Measurements from ENCODE around the gene PRMT1. TPM values are rescaled to one million over a fixed set of nuclear protein-coding genes. Genes with fewer than 3 reads are reported as not detected.
A peak's percentile ranks its signal among the peaks of the same experiment; 100 is the strongest.
"Not testable (repeated sequence)": the region's sequence is repeated elsewhere in the genome, so short reads cannot be mapped to it uniquely, and the experiment has no call there.

PRMT1 gene
- total RNA-seq, 1 donor from 2014 or later, result 122 TPM

DNA sequence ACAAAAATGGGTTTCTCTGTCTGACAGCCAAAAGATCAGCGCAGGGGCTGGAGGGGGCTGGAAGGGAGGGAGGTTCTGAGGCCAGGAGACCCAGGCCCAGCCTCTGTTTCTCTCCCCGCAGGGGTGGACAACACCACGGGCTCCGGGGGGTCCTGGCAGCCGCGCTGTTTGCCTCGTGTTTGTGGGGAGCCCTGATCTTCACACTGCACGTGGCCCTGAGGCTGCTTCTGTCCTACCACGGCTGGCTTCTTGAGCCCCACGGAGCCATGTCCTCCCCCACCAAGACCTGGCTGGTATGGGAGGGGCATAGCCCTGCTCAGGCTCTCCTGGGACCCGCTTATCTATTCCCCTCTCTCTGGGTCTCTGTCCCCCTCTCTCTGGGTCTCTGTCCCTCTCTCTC lies 23.5 kb downstream of the PRMT1 start:
- intact Hi-C loops (cut with DNase I), result no loop called here
- no peak for ATAC-seq
- DNase-seq (ENCODE audit: missing footprints), result no peak

DNA sequence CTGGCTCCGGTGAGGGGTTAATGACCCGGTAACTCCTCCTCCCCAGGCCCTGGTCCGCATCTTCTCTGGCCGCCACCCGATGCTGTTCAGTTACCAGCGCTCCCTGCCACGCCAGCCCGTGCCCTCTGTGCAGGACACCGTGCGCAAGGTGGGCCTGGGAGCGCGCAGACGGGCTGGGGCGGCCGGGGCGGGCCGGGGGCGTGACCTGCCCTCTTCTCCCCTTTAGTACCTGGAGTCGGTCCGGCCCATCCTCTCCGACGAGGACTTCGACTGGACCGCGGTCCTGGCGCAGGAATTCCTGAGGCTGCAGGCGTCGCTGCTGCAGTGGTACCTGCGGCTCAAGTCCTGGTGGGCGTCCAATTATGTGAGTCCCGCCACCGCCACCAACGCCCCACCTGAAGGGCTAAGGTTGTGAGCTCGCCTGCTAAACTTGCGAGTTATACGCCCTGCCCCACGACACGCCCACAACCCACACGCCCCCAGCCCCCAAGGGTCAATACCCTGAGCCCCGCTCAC lies 24.3 kb downstream of the PRMT1 start:
- intact Hi-C loops (cut with DNase I), result no loop called here
- DNase-seq (ENCODE audit: missing footprints) (no peak), ATAC-seq (no peak)

- ATAC-seq, result no peak
- no peak for DNase-seq (ENCODE audit: missing footprints)
Observed at GRCh38 chr19:49704888-49705642, 28.0 kb downstream of the PRMT1 start.

DNA sequence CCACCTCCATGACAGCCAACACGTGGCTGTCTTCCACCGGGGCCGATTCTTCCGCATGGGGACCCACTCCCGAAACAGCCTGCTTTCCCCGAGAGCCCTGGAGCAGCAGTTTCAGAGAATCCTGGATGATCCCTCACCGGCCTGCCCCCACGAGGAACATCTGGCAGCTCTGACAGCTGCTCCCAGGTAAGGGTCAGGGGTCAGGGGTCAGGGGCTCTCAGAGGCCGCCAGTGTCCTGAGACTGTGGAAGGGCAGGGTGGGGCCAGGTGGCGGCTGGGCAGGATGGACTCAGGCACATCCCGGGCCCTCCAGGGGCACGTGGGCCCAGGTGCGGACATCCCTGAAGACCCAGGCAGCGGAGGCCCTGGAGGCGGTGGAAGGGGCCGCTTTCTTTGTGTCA lies 28.8 kb downstream of the PRMT1 start:
- intact Hi-C loops (cut with DNase I), result no loop called here
- no peak for ATAC-seq
- no peak for DNase-seq (ENCODE audit: missing footprints)

More at GRCh38 chr19:49704888-49705642, 28.0 kb downstream of the PRMT1 start:
- intact Hi-C loops (cut with DNase I), result no loop called here

- intact Hi-C loops (cut with DNase I), result no loop called here
- DNase-seq (ENCODE audit: missing footprints), result no peak
Observed at GRCh38 chr19:49710372-49710951, 33.4 kb downstream of the PRMT1 start.

DNA sequence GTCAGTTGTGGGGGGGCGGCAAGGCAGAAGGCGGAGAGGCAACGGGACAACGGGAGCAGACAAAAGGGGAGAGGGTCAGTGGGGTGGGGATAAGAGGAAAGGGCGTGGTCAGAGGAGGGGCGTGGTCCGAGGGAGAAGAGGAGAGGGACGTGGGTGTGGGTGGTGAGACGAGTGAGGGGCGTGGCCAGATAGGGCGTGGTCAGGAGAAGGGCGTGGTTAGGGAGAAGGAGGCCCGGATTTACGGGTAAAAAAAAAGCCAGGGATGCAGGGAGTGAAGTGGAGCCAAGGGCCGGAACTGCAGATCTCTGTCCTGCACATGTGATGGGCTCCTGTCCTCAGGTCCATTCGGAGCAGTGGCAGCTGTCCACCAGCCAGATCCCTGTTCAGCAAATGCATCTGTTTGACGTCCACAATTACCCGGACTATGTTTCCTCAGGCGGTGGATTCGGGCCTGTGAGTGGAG lies 35.4 kb downstream of the PRMT1 start:
- DNase-seq (ENCODE audit: missing footprints), result no peak
- intact Hi-C loops (cut with DNase I), result no loop called here
- peak; percentile 61 for ATAC-seq

More at GRCh38 chr19:49710372-49710951, 33.4 kb downstream of the PRMT1 start:
- no peak for ATAC-seq

DNA sequence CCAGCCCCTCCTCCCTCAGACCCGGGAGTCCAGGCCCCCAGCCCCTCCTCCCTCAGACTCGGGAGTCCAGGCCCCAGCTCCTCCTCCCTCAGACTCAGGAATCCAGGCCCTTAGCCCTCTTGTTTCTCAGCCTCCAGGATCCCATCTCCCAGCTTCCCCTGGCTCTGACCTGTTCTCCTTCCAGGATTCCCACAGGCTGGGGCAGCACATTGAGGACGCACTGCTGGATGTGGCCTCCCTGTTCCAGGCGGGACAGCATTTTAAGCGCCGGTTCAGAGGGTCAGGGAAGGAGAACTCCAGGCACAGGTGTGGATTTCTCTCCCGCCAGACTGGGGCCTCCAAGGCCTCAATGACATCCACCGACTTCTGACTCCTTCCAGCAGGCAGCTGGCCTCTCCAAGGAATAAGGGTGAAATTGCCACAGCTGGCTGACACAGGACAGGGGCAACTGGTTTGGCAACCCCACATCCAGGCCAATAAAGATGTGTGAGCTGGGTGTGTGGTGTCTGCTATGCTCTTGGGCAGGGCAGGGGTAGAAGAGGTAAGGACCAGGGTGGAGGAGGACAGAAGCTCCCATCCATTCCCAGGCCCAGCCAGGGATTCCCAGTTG lies 36.3 kb downstream of the PRMT1 start:
- intact Hi-C loops (cut with DNase I), result no loop called here
- ATAC-seq, result no peak
- DNase-seq (ENCODE audit: missing footprints), result no peak

GRCh38 chr19:49716154-49716553 lies 39.1 kb downstream of the PRMT1 start:
- intact Hi-C loops (cut with DNase I), result no loop called here

DNA sequence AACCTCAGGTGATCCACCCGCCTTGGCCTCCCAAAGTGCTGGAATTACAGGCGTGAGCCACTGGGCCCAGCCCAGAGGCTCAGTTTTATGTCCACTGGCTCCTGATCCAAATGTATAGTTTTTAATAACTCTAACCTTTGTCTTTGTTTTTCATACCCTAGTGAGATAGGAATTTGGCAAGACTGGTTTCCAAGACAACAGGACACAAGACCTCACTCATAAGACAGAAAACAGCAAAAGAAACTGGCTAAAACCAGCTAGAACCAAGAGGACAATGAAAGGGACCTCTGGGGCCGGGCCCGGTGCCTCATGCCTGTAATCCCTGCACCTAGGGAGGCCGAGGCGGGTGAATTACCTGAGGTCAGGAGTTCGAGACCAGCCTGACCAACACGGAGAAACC lies 41.4 kb downstream of the PRMT1 start:
- DNase-seq (ENCODE audit: missing footprints), result no peak
- intact Hi-C loops (cut with DNase I), result no loop called here
- ATAC-seq, result no peak

More at GRCh38 chr19:49716154-49716553, 39.1 kb downstream of the PRMT1 start:
- DNase-seq (ENCODE audit: missing footprints), result no peak
- no peak for ATAC-seq

GRCh38 chr19:49718991-49719390 lies 41.9 kb downstream of the PRMT1 start:
- intact Hi-C loops (cut with DNase I), result no loop called here
- ATAC-seq, result no peak
- DNase-seq (ENCODE audit: missing footprints), result no peak

- ATAC-seq; DNase-seq (ENCODE audit: missing footprints); intact Hi-C loops (cut with DNase I): not testable (repeated sequence)
Observed at GRCh38 chr19:49719420-49719819, 42.3 kb downstream of the PRMT1 start.

DNA sequence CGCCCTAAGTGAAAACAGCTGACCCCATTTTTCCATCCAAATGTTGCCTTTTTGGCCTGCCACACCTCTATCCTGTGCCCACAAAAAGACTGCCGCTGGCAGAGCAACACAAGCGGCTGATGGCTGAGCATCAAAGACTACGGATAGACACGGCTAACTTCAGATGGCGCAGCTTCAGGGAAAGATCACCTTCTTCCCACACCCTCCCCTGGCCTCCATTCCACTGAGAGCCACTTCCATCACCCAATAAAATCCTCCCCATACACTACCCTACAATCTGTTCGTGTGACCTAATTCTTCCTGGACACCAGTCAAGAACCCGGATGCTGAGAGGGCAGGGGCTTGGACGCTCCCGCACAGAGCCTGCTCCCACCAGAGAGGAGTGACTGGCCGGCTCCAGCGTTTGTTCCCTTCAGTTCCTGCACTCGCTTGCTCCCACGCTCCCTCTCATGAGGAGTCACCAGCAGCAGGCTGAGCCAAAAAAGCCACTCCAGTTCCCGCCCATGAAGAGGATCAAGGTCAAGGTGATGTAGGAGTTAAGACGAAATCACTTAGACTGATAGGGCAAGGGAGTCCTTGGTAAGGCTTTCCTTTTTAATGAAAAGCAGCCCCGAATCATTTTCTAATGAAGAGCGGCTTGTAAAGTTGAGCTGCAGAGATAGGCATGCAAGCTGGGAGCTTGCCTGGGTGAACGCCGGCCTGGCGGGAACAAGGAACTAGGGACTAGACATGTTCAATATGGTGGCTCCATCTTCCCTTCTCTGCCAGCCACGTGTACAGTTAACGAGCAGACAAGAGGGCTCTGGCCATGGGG lies 50.4 kb downstream of the PRMT1 start:
- DNase-seq (ENCODE audit: missing footprints), result peak; percentile 80
- ATAC-seq, result peak; percentile 84
- intact Hi-C loops (cut with DNase I), result no loop called here

GRCh38 chr19:49730166-49730565 lies 53.1 kb downstream of the PRMT1 start:
- ATAC-seq (no peak), DNase-seq (ENCODE audit: missing footprints) (no peak)
- intact Hi-C loops (cut with DNase I), result no loop called here

Small RNA genes lying within 50 kb of the gene (microRNA-seq; reads per million reads assigned to microRNA genes)
- gene MIR5088, result not detected

Other genes with a start within 250 kb of the PRMT1 start
- gene SLC17A7, start 235.7 kb upstream of the PRMT1 start, total RNA-seq, result 1.8 TPM
- 32.4 TPM for gene PIH1D1, start 225.5 kb upstream of the PRMT1 start, total RNA-seq
- 12.7 TPM for gene ALDH16A1, start 224.0 kb upstream of the PRMT1 start, total RNA-seq
- gene FLT3LG, start 203.1 kb upstream of the PRMT1 start, total RNA-seq, result 4.7 TPM
- 1,486 TPM for gene RPL13A, start 189.7 kb upstream of the PRMT1 start, total RNA-seq
- gene RPS11, start 180.8 kb upstream of the PRMT1 start, total RNA-seq, result 1,100 TPM
- 105 TPM for gene FCGRT, start 164.6 kb upstream of the PRMT1 start, total RNA-seq
- gene RCN3, start 149.3 kb upstream of the PRMT1 start, total RNA-seq, result 7.4 TPM
- gene NOSIP, start 96.7 kb upstream of the PRMT1 start, total RNA-seq, result 49.6 TPM
- 0.76 TPM for gene PRRG2, start 96.0 kb upstream of the PRMT1 start, total RNA-seq
- 14.5 TPM for gene PRR12, start 86.1 kb upstream of the PRMT1 start, total RNA-seq
- gene RRAS, start 37.1 kb upstream of the PRMT1 start, total RNA-seq, result 120 TPM
- 42.5 TPM for gene SCAF1, start 35.1 kb upstream of the PRMT1 start, total RNA-seq
- gene IRF3, start 11.4 kb upstream of the PRMT1 start, total RNA-seq, result 36.4 TPM
- gene BCL2L12, start 11.3 kb upstream of the PRMT1 start, total RNA-seq, result 10.6 TPM
- gene ADM5, start 12.3 kb downstream of the PRMT1 start, total RNA-seq, result 0.84 TPM
- 2.9 TPM for gene CPT1C, start 13.8 kb downstream of the PRMT1 start, total RNA-seq
- gene TSKS, start 86.0 kb downstream of the PRMT1 start, total RNA-seq, result 0.57 TPM
- 76.4 TPM for gene AP2A1, start 89.7 kb downstream of the PRMT1 start, total RNA-seq
- gene FUZ, start 136.0 kb downstream of the PRMT1 start, total RNA-seq, result 21.0 TPM
- gene MED25, start 141.0 kb downstream of the PRMT1 start, total RNA-seq, result 70.4 TPM
- gene PTOV1, start 173.9 kb downstream of the PRMT1 start, total RNA-seq, result 122 TPM
- gene PNKP, start 190.3 kb downstream of the PRMT1 start, total RNA-seq, result 36.9 TPM
- 37.2 TPM for gene AKT1S1, start 200.1 kb downstream of the PRMT1 start, total RNA-seq
- 44.9 TPM for gene TBC1D17, start 200.4 kb downstream of the PRMT1 start, total RNA-seq
- 0.30 TPM for gene IL4I1, start 219.6 kb downstream of the PRMT1 start, total RNA-seq

All from Right ventricle myocardium inferior (tissue), 1 donor.